Sigmoid colon (tissue), 4 donors: ENCODE measurements around the gene OXTR.

Source experiments
- CTCF ChIP-seq, 4 experiments: fragments of 450-650 bp in 3 of 4; fragments of 200-600 bp in 1 of 4; IDR thresholded peaks; one replicate each; pipeline ENCODE4 v1.5.1; 2016 to 2019; ENCODE audit warnings: antibody characterized with exemption in 4 of 4, mild to moderate bottlenecking in 3 of 4, moderate library complexity in 2 of 4
- POLR2A ChIP-seq, 2 donors: fragments of 450-650 bp; IDR thresholded peaks; one replicate each; pipeline ENCODE4 v1.6.1; 2016; ENCODE audit warnings: antibody characterized with exemption in 2 of 2, mild to moderate bottlenecking in 2 of 2, moderate library complexity in 2 of 2
- POLR2AphosphoS5 ChIP-seq, 4 donors: sonication (generic); formaldehyde crosslinking; IDR thresholded peaks; one replicate each; pipeline ENCODE4 v1.6.1; 2017; ENCODE audit warnings: antibody characterized with exemption in 4 of 4

GRCh38 chr3:8734908-8735307 is 34.5 kb downstream of the OXTR start:
- TF ChIP-seq CTCF (IDR thresholded peaks at IDR 0.05) (no peak), POLR2A (IDR thresholded peaks at IDR 0.05) (no peak), POLR2AphosphoS5 (IDR thresholded peaks at IDR 0.05) (no peak)
